PC-9 (cell line): ENCODE data around the gene PIK3C2G. TPM values are rescaled to one million over a fixed set of nuclear protein-coding genes. Genes with fewer than 3 reads are reported as not detected.

Experiments
- BruUV-seq: library from RNA; stranded (reverse); fragments of 400-500 nt; replicated peaks from 2 replicates; lab custom pipeline; 2021; lab: Mats Ljungman, UMichigan
- CTCF ChIA-PET: fragments of 300-600 bp; sonication (Branson Sonifier 250); formaldehyde crosslinking; loops from one replicate; lab custom pipeline; 2022; ENCODE audit warnings: antibody characterized with exemption; lab: Charles Lee
- POLR2A ChIA-PET: fragments of 300-600 bp; sonication (Branson Sonifier 250); formaldehyde crosslinking; loops from one replicate; lab custom pipeline; 2022; ENCODE audit warnings: antibody characterized with exemption; ENCODE audit not compliant: unreplicated experiment; lab: Charles Lee
- DNase-seq, 2 experiments: peaks; one replicate each; pipeline versions ENCODE4 v3.0.0 to v3.0.0-alpha.2; 2015 to 2022; ENCODE audit warnings: mixed read lengths in 1 of 2
- H2AFZ ChIP-seq: fragments of 200-600 bp; sonication (generic); 2 replicates; pipeline ENCODE4 v1.8.1; 2017; ENCODE audit warnings: antibody characterized with exemption
- H3F3A ChIP-seq: fragments of 200-600 bp; sonication (generic); 2 replicates; pipeline ENCODE4 v1.8.1; 2017; ENCODE audit warnings: antibody characterized with exemption, mild to moderate bottlenecking, low read depth; ENCODE audit not compliant: insufficient read depth
- H3K27ac ChIP-seq: fragments of 200-600 bp; sonication (generic); 2 replicates; pipeline ENCODE4 v1.6.1; 2016; ENCODE audit warnings: mixed run types
- H3K27me3 ChIP-seq: fragments of 200-600 bp; sonication (generic); 2 replicates; pipeline ENCODE4 v1.6.1; 2016; ENCODE audit warnings: low read depth, mixed run types; ENCODE audit not compliant: insufficient read depth
- H3K36me3 ChIP-seq: fragments of 200-600 bp; sonication (generic); 2 replicates; pipeline ENCODE4 v1.6.1; 2016; ENCODE audit warnings: low read depth, mixed run types
- H3K4me1 ChIP-seq: fragments of 200-600 bp; sonication (generic); replicated peaks from 2 replicates; pipeline ENCODE4 v1.6.1; 2016; ENCODE audit warnings: mixed run types; ENCODE audit not compliant: insufficient read depth
- H3K4me2 ChIP-seq: fragments of 200-600 bp; sonication (generic); 2 replicates; pipeline ENCODE4 v1.6.1; 2017; ENCODE audit warnings: mixed run types
- H3K4me3 ChIP-seq: fragments of 200-600 bp; sonication (generic); 2 replicates; pipeline ENCODE4 v1.6.1; 2016; ENCODE audit warnings: mixed run types
- H3K79me2 ChIP-seq: fragments of 200-600 bp; sonication (generic); 2 replicates; pipeline ENCODE4 v1.6.1; 2017; ENCODE audit warnings: low read depth, mixed run types
- H3K9me2 ChIP-seq: fragments of 200-600 bp; sonication (generic); 2 replicates; pipeline ENCODE4 v1.8.1; 2017; ENCODE audit warnings: mild to moderate bottlenecking; ENCODE audit not compliant: insufficient read depth
- H3K9me3 ChIP-seq: fragments of 200-600 bp; sonication (generic); 2 replicates; pipeline ENCODE4 v1.8.1; 2016; ENCODE audit warnings: low read depth; ENCODE audit not compliant: insufficient read depth
- H4K20me1 ChIP-seq: fragments of 200-600 bp; sonication (generic); 2 replicates; pipeline ENCODE4 v1.8.1; 2017; ENCODE audit not compliant: insufficient read depth
- EZH2 ChIP-seq: fragments of 200-600 bp; sonication (generic); IDR thresholded peaks from 2 replicates; pipeline ENCODE4 v1.8.0; 2017; ENCODE audit warnings: antibody characterized with exemption, low read depth
- intact Hi-C: fragments of 100-400 bp; cut with micrococcal nuclease; formaldehyde crosslinking; loops from one replicate; pipeline ENCODE4 v1.10.0; 2022; ENCODE audit not compliant: unreplicated experiment
- total RNA-seq: library from RNA; stranded (reverse); gene quantifications from 2 replicates; pipeline ENCODE4 v1.2.3, GENCODE V29; 2021
- TF ChIP-seq, protein P1 (sequence below): fragments of 200-600 bp; sonication (generic); conservative IDR thresholded peaks from 2 replicates; pipeline ENCODE4 v1.6.1; 2017; ENCODE audit warnings: mixed run types, antibody characterized with exemption, mild to moderate bottlenecking, moderate library complexity

PIK3C2G gene
- total RNA-seq, 1 experiment from 2014 or later: 1.4 TPM

DNA sequence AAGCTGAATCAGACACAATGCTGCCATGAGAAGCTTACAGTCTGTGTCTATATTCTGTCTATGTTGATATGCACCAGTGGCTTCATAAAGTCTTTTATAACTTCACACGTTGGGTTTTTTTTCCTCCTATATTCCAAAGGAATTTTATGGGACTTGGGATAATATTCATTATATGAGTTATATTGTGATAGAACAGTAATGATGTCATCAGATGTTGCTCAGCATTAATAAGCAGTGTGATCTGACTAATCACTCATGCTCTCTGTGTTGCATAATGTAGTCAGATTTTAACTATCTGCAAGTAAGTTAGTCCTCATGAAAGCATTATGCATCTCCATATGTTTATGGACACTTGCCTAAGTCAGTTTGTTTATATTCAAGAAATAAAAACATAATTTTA is 316.9 kb downstream of the PIK3C2G start:
- Histone ChIP-seq H3K27me3 (no peaks in the 10 kb centered on the region), H3K27ac (no peak overlapping the region), H3K36me3 (no peaks in the 10 kb centered on the region), H2AFZ (no peak overlapping the region), H3F3A (no peaks in the 10 kb centered on the region), H3K9me2 (no peaks in the 10 kb centered on the region), H4K20me1 (no peaks in the 10 kb centered on the region), H3K4me1 (no peaks in the 10 kb centered on the region), H3K4me2 (no peak overlapping the region), H3K4me3 (no peak overlapping the region), H3K79me2 (no peaks in the 10 kb centered on the region), H3K9me3 (no peaks in the 10 kb centered on the region)
- POLR2A ChIA-PET: no interaction called here
- CTCF ChIA-PET: no interaction called here
- no peak for DNase-seq
- no TSS peak for BruUV-seq
- intact Hi-C loops: no loop called here
- TF ChIP-seq, protein P1, sequence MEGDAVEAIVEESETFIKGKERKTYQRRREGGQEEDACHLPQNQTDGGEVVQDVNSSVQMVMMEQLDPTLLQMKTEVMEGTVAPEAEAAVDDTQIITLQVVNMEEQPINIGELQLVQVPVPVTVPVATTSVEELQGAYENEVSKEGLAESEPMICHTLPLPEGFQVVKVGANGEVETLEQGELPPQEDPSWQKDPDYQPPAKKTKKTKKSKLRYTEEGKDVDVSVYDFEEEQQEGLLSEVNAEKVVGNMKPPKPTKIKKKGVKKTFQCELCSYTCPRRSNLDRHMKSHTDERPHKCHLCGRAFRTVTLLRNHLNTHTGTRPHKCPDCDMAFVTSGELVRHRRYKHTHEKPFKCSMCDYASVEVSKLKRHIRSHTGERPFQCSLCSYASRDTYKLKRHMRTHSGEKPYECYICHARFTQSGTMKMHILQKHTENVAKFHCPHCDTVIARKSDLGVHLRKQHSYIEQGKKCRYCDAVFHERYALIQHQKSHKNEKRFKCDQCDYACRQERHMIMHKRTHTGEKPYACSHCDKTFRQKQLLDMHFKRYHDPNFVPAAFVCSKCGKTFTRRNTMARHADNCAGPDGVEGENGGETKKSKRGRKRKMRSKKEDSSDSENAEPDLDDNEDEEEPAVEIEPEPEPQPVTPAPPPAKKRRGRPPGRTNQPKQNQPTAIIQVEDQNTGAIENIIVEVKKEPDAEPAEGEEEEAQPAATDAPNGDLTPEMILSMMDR: no peak
- no peak for TF ChIP-seq EZH2

DNA sequence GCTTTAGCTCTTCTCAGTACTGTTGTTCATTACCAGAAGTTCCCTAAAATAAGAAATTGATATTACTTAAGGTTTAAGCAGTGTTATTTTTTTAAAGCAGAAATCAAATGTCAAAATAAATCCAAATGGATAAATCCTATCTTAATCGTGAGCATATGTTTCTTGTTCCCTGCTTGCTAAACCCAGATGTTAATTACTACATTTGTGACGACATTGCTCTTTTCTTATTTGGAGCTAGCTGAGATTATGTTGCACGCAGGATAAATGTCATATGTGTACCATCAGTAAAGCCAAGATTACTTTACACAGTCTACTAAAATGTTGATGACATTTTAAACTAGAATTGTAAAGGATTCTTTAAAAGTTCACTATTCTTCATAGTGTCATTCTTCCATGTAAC is 319.0 kb downstream of the PIK3C2G start:
- Histone ChIP-seq H2AFZ (no peak overlapping the region), H3K79me2 (no peaks in the 10 kb centered on the region), H3K27me3 (no peaks in the 10 kb centered on the region), H3K9me3 (no peaks in the 10 kb centered on the region), H3F3A (no peaks in the 10 kb centered on the region), H3K4me1 (no peaks in the 10 kb centered on the region), H3K4me2 (no peak overlapping the region), H3K9me2 (no peaks in the 10 kb centered on the region), H4K20me1 (no peaks in the 10 kb centered on the region), H3K27ac (no peak overlapping the region), H3K36me3 (no peaks in the 10 kb centered on the region), H3K4me3 (no peak overlapping the region)
- intact Hi-C loops: loop anchor here (10.0 kb wide), 1 partner anchor 605 kb away; no protein-coding TSS in a partner anchor
- CTCF ChIA-PET: no interaction called here
- DNase-seq: no peak
- no TSS peak for BruUV-seq
- POLR2A ChIA-PET: no interaction called here
- no peak for TF ChIP-seq EZH2
- TF ChIP-seq, protein P1: no peak

DNA sequence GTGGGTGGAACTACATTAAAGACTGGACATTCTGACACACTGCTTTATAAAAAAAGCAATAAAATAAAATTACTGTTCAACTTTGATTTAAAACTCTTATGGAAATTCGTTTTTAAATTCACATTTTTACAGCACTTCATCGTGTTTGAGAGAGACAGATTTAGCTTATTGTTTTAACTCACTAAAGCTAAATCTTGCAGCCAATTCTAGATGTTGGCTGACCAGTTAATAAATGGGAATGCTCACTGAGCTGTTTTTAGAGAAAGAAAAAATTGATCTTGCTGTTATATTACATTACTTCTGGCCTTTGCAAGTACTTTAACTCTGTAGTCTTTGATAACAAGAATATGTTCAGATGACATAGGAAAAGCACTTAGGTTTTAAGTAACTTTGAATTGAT is 319.4 kb downstream of the PIK3C2G start:
- ChIA-PET POLR2A (no interaction called here), CTCF (no interaction called here)
- Histone ChIP-seq H3F3A (no peaks in the 10 kb centered on the region), H3K79me2 (no peaks in the 10 kb centered on the region), H3K36me3 (no peaks in the 10 kb centered on the region), H3K27me3 (no peaks in the 10 kb centered on the region), H3K4me2 (no peak overlapping the region), H3K4me1 (no peaks in the 10 kb centered on the region), H4K20me1 (no peaks in the 10 kb centered on the region), H3K9me2 (no peaks in the 10 kb centered on the region), H3K9me3 (no peaks in the 10 kb centered on the region), H2AFZ (no peak overlapping the region), H3K27ac (no peak overlapping the region), H3K4me3 (no peak overlapping the region)
- intact Hi-C loops: loop anchor here (10.0 kb wide), 1 partner anchor 604 kb away; no protein-coding TSS in a partner anchor
- TF ChIP-seq EZH2: no peak
- TF ChIP-seq, protein P1: no peak
- BruUV-seq: no TSS peak
- DNase-seq: no peak
